ENCODE results near the gene ADCY10.
"Not testable (repeated sequence)": the region's sequence is repeated elsewhere in the genome, so short reads cannot be mapped to it uniquely, and the experiment has no call there.

Gene ADCY10

GRCh38 chr1:167837326-167837725, 76.6 kb downstream of the ADCY10 start:
- DNase-seq (ENCODE audit: low spot score): no peak
- in situ Hi-C loops (cut with MboI; ENCODE audit: low sequenced_read_pairs, unreplicated experiment): no loop called here
- no peak for TF ChIP-seq CTCF (IDR thresholded peaks at IDR 0.05; ENCODE audit: borderline replicate concordance, control extremely low read depth, extremely low read depth, insufficient read depth, missing control alignments)

- no peak for TF ChIP-seq CTCF (IDR thresholded peaks at IDR 0.05; ENCODE audit: borderline replicate concordance, control extremely low read depth, extremely low read depth, insufficient read depth, missing control alignments)
- no peak for DNase-seq (ENCODE audit: low spot score)
- in situ Hi-C loops (cut with MboI; ENCODE audit: low sequenced_read_pairs, unreplicated experiment): no loop called here
Observed at GRCh38 chr1:167836197-167836596, 77.7 kb downstream of the ADCY10 start.

GRCh38 chr1:167833904-167834303, 80.0 kb downstream of the ADCY10 start:
- no peak for DNase-seq (ENCODE audit: low spot score)
- in situ Hi-C loops (cut with MboI; ENCODE audit: low sequenced_read_pairs, unreplicated experiment): no loop called here
- no peak for TF ChIP-seq CTCF (IDR thresholded peaks at IDR 0.05; ENCODE audit: borderline replicate concordance, control extremely low read depth, extremely low read depth, insufficient read depth, missing control alignments)

- DNase-seq (ENCODE audit: low spot score): no peak
- in situ Hi-C loops (cut with MboI; ENCODE audit: low sequenced_read_pairs, unreplicated experiment): no loop called here
Observed at GRCh38 chr1:167832693-167833092, 81.2 kb downstream of the ADCY10 start.

GRCh38 chr1:167830668-167831067, 83.3 kb downstream of the ADCY10 start:
- in situ Hi-C loops (cut with MboI; ENCODE audit: low sequenced_read_pairs, unreplicated experiment); DNase-seq (ENCODE audit: low spot score): not testable (repeated sequence)

More at GRCh38 chr1:167832693-167833092, 81.2 kb downstream of the ADCY10 start:
- TF ChIP-seq CTCF (IDR thresholded peaks at IDR 0.05; ENCODE audit: borderline replicate concordance, control extremely low read depth, extremely low read depth, insufficient read depth, missing control alignments): no peak

GRCh38 chr1:167829868-167830267, 84.1 kb downstream of the ADCY10 start:
- no peak for DNase-seq (ENCODE audit: low spot score)
- no peak for TF ChIP-seq CTCF (IDR thresholded peaks at IDR 0.05; ENCODE audit: borderline replicate concordance, control extremely low read depth, extremely low read depth, insufficient read depth, missing control alignments)
- in situ Hi-C loops (cut with MboI; ENCODE audit: low sequenced_read_pairs, unreplicated experiment): no loop called here

GRCh38 chr1:167826127-167826526, 87.8 kb downstream of the ADCY10 start:
- in situ Hi-C loops (cut with MboI; ENCODE audit: low sequenced_read_pairs, unreplicated experiment): no loop called here
- TF ChIP-seq CTCF (IDR thresholded peaks at IDR 0.05; ENCODE audit: borderline replicate concordance, control extremely low read depth, extremely low read depth, insufficient read depth, missing control alignments): no peak
- no peak for DNase-seq (ENCODE audit: low spot score)

Data from GM13976 (cell line).